Skeletal muscle satellite cell (primary cell): ENCODE measurements around the gene KRT40.
A peak's percentile ranks its signal among the peaks of the same experiment; 100 is the strongest.

ENCODE experiments used
- H3K27me3 ChIP-seq: 2 replicates; pipeline ENCODE4 v1.7.0; 2013; ENCODE audit warnings: low read length; ENCODE audit not compliant: control insufficient read depth, insufficient read depth
- H3K36me3 ChIP-seq: 2 replicates; pipeline ENCODE4 v1.7.0; 2013; ENCODE audit warnings: mild to moderate bottlenecking, control low read depth, low read length; ENCODE audit not compliant: insufficient read depth
- H3K4me1 ChIP-seq: 2 replicates; pipeline ENCODE4 v1.7.0; 2013; ENCODE audit warnings: low read length; ENCODE audit not compliant: control insufficient read depth, insufficient read depth
- H3K4me2 ChIP-seq: 2 replicates; pipeline ENCODE4 v1.7.0; 2013; ENCODE audit warnings: mild to moderate bottlenecking, low read length
- H3K4me3 ChIP-seq: 2 replicates; pipeline ENCODE4 v1.7.0; 2013; ENCODE audit warnings: low read length
- H3K9ac ChIP-seq: 2 replicates; pipeline ENCODE4 v1.7.0; 2013; ENCODE audit warnings: mild to moderate bottlenecking, low read depth, low read length, moderate library complexity
- H3K9me3 ChIP-seq: replicated peaks from 2 replicates; pipeline ENCODE4 v1.7.0; 2013; ENCODE audit warnings: mild to moderate bottlenecking, control low read depth, low read length

KRT40 gene

GRCh38 chr17:40995116-40995515 is 11.0 kb upstream of the KRT40 start:
- Histone ChIP-seq H3K4me1 (peaks cover 5% of the 10 kb centered on the region), H3K9me3 (no peaks in the 10 kb centered on the region)

GRCh38 chr17:40993839-40994238 is 9.7 kb upstream of the KRT40 start, which contains the start of gene KRTAP3-3:
Gene KRTAP3-3 (minus strand): TSS chr17:40994164. CDS start chr17:40994097, 67 bp downstream.
- Histone ChIP-seq H3K9me3 (no peaks in the 10 kb centered on the region), H3K27me3 (no peaks in the 10 kb centered on the region), H3K4me1 (no peaks in the 10 kb centered on the region), H3K36me3 (no peaks in the 10 kb centered on the region), H3K4me3 (no peak within 1 kb of the TSS), H3K4me2 (no peak within 1 kb of the TSS), H3K9ac (no peak within 1 kb of the TSS)

More at GRCh38 chr17:40995116-40995515, 11.0 kb upstream of the KRT40 start:
- no peaks in the 10 kb centered on the region for H3K27me3 ChIP-seq
- no peak overlapping the region for H3K9ac ChIP-seq
- no peak overlapping the region for H3K4me3 ChIP-seq
- H3K36me3 ChIP-seq = no peaks in the 10 kb centered on the region
- no peak overlapping the region for H3K4me2 ChIP-seq

GRCh38 chr17:40993084-40993483 is 9.0 kb upstream of the KRT40 start:
- Histone ChIP-seq H3K9ac (no peak overlapping the region), H3K4me1 (no peaks in the 10 kb centered on the region), H3K9me3 (no peaks in the 10 kb centered on the region), H3K27me3 (no peaks in the 10 kb centered on the region), H3K4me2 (no peak overlapping the region), H3K36me3 (no peaks in the 10 kb centered on the region), H3K4me3 (no peak overlapping the region)

- Histone ChIP-seq H3K9ac (no peak overlapping the region), H3K36me3 (no peaks in the 10 kb centered on the region), H3K4me1 (no peaks in the 10 kb centered on the region), H3K4me2 (no peak overlapping the region), H3K4me3 (no peak overlapping the region), H3K27me3 (no peaks in the 10 kb centered on the region), H3K9me3 (no peaks in the 10 kb centered on the region)
These were observed 8.5 kb upstream of the KRT40 start for GRCh38 chr17:40992666-40993065.

GRCh38 chr17:40986920-40987319 is 2.8 kb upstream of the KRT40 start:
- no peaks in the 10 kb centered on the region for H3K36me3 ChIP-seq
- H3K9ac ChIP-seq = no peak overlapping the region
- H3K27me3 ChIP-seq = no peaks in the 10 kb centered on the region
- H3K4me3 ChIP-seq = no peak overlapping the region
- no peaks in the 10 kb centered on the region for H3K9me3 ChIP-seq
- no peak overlapping the region for H3K4me2 ChIP-seq
- no peaks in the 10 kb centered on the region for H3K4me1 ChIP-seq

GRCh38 chr17:40981115-40981514 is 3.0 kb downstream of the KRT40 start:
- Histone ChIP-seq H3K4me1 (peaks cover 8% of the 10 kb centered on the region), H3K36me3 (no peaks in the 10 kb centered on the region), H3K4me3 (peak overlapping the region; percentile 5), H3K9me3 (no peaks in the 10 kb centered on the region), H3K27me3 (no peaks in the 10 kb centered on the region), H3K9ac (no peak overlapping the region), H3K4me2 (peak overlapping the region; percentile 55)

GRCh38 chr17:40980596-40980995 is 3.5 kb downstream of the KRT40 start:
- Histone ChIP-seq H3K4me1 (peaks cover 8% of the 10 kb centered on the region), H3K27me3 (no peaks in the 10 kb centered on the region), H3K4me2 (peak overlapping the region; percentile 55), H3K9me3 (no peaks in the 10 kb centered on the region), H3K4me3 (peak overlapping the region; percentile 5), H3K9ac (no peak overlapping the region), H3K36me3 (no peaks in the 10 kb centered on the region)

- no peaks in the 10 kb centered on the region for H3K36me3 ChIP-seq
- no peak overlapping the region for H3K4me2 ChIP-seq
- peaks cover 8% of the 10 kb centered on the region for H3K4me1 ChIP-seq
- no peak overlapping the region for H3K4me3 ChIP-seq
- H3K27me3 ChIP-seq = no peaks in the 10 kb centered on the region
- H3K9me3 ChIP-seq = no peaks in the 10 kb centered on the region
- H3K9ac ChIP-seq = no peak overlapping the region
These were observed 4.0 kb downstream of the KRT40 start for GRCh38 chr17:40980117-40980516.

GRCh38 chr17:40978575-40979151 is 5.5 kb downstream of the KRT40 start:
- Histone ChIP-seq H3K4me1 (peaks cover 8% of the 10 kb centered on the region), H3K27me3 (no peaks in the 10 kb centered on the region), H3K4me2 (no peak overlapping the region), H3K4me3 (no peak overlapping the region), H3K36me3 (no peaks in the 10 kb centered on the region), H3K9ac (no peak overlapping the region), H3K9me3 (no peaks in the 10 kb centered on the region)

- H3K36me3 ChIP-seq = no peaks in the 10 kb centered on the region
These were observed 8.6 kb downstream of the KRT40 start for GRCh38 chr17:40975516-40975915.

GRCh38 chr17:40974366-40974765 is 9.8 kb downstream of the KRT40 start:
- Histone ChIP-seq H3K9ac (no peak overlapping the region), H3K4me3 (no peak overlapping the region), H3K27me3 (no peaks in the 10 kb centered on the region), H3K9me3 (no peaks in the 10 kb centered on the region), H3K4me2 (no peak overlapping the region), H3K4me1 (no peaks in the 10 kb centered on the region), H3K36me3 (no peaks in the 10 kb centered on the region)

More at GRCh38 chr17:40975516-40975915, 8.6 kb downstream of the KRT40 start:
- Histone ChIP-seq H3K9ac (no peak overlapping the region), H3K27me3 (no peaks in the 10 kb centered on the region), H3K9me3 (no peaks in the 10 kb centered on the region), H3K4me1 (peaks cover 2% of the 10 kb centered on the region), H3K4me2 (no peak overlapping the region), H3K4me3 (no peak overlapping the region)

GRCh38 chr17:40967582-40967981 is 16.5 kb downstream of the KRT40 start:
- H3K4me2 ChIP-seq = no peak overlapping the region
- H3K4me1 ChIP-seq = peaks cover 7% of the 10 kb centered on the region
- no peaks in the 10 kb centered on the region for H3K36me3 ChIP-seq
- H3K4me3 ChIP-seq = no peak overlapping the region
- no peak overlapping the region for H3K9ac ChIP-seq
- no peaks in the 10 kb centered on the region for H3K27me3 ChIP-seq
- H3K9me3 ChIP-seq = no peaks in the 10 kb centered on the region
